Right lobe of liver (tissue), 4 donors: ENCODE results near the gene IGF2BP1.

Experiments used
- POLR2A ChIP-seq: fragments of 450-650 bp; IDR thresholded peaks from one replicate; pipeline ENCODE4 v1.6.1; 2017; ENCODE audit warnings: antibody characterized with exemption, mild to moderate bottlenecking
- TF ChIP-seq, protein P1 (sequence below), 4 donors: fragments of 200-600 bp in 3 of 4; fragments of 450-650 bp in 1 of 4; IDR thresholded peaks; one replicate each; pipeline versions ENCODE4 v1.5.1 to v1.8.0; 2016 to 2022; ENCODE audit warnings: antibody characterized with exemption in 4 of 4, mild to moderate bottlenecking in 2 of 4
- donor health status: DM: no; HTN: no; CAD: no.
- donor health status: DM: no; HTN: no; CAD: no.
- donor health status: DM: no; HTN: yes; CAD: no.

DNA sequence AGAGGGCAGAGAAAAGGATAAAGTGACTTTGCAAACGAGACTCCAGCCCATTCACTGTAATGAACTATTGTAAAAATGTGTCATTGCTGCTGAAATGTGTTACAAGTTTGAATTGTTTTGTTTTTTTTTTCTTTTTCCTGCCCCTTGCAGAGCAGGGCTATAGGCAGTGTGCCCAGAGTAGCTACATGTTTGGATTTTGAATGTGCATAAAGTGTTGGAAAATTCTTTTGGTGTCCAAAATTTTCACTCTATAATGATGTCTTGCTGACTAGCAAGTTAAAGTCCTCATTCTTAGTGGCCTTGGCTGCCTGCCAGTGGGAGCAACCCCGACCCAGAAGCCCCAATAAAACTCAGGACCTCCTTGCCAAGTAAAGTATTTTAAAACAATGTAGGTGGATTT is 66.5 kb downstream of the IGF2BP1 start:
- TF ChIP-seq, protein P1, sequence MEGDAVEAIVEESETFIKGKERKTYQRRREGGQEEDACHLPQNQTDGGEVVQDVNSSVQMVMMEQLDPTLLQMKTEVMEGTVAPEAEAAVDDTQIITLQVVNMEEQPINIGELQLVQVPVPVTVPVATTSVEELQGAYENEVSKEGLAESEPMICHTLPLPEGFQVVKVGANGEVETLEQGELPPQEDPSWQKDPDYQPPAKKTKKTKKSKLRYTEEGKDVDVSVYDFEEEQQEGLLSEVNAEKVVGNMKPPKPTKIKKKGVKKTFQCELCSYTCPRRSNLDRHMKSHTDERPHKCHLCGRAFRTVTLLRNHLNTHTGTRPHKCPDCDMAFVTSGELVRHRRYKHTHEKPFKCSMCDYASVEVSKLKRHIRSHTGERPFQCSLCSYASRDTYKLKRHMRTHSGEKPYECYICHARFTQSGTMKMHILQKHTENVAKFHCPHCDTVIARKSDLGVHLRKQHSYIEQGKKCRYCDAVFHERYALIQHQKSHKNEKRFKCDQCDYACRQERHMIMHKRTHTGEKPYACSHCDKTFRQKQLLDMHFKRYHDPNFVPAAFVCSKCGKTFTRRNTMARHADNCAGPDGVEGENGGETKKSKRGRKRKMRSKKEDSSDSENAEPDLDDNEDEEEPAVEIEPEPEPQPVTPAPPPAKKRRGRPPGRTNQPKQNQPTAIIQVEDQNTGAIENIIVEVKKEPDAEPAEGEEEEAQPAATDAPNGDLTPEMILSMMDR (IDR thresholded peaks at IDR 0.05): no peak
- TF ChIP-seq POLR2A: no peak
